Stimulated activated CD8-positive, alpha-beta memory T cell treated with anti-CD3 and anti-CD28 coated beads, Interleukin-4, amount 100 ng/mL, for 24 hours (primary cell): ENCODE measurements around the gene C4orf54.

Experiments
- DNase-seq: peaks from one replicate; pipeline ENCODE4 v3.0.0-alpha.2; 2020; ENCODE audit warnings: low read depth

Gene C4orf54

GRCh38 chr4:99657798-99658197, at the start of gene C4orf54:
Gene C4orf54 (minus strand): TSS chr4:99657828. CDS start chr4:99654648, 3,180 bp downstream.
- DNase-seq = no peak

GRCh38 chr4:99705891-99706290, 48.3 kb upstream of the C4orf54 start:
- no peak for DNase-seq

- no peak for DNase-seq
Observed at GRCh38 chr4:99696801-99697200, 39.2 kb upstream of the C4orf54 start.

GRCh38 chr4:99693140-99693539, 35.5 kb upstream of the C4orf54 start:
- no peak for DNase-seq

GRCh38 chr4:99690990-99691389, 33.4 kb upstream of the C4orf54 start:
- DNase-seq = no peak

- no peak for DNase-seq
Observed at GRCh38 chr4:99690472-99690871, 32.8 kb upstream of the C4orf54 start.

GRCh38 chr4:99687120-99687519, 29.5 kb upstream of the C4orf54 start:
- no peak for DNase-seq

- DNase-seq = no peak
Observed at GRCh38 chr4:99685234-99685633, 27.6 kb upstream of the C4orf54 start.

GRCh38 chr4:99683895-99684294, 26.3 kb upstream of the C4orf54 start:
- no peak for DNase-seq

- no peak for DNase-seq
Observed at GRCh38 chr4:99679976-99680375, 22.3 kb upstream of the C4orf54 start.

- no peak for DNase-seq
Observed at GRCh38 chr4:99679204-99679603, 21.6 kb upstream of the C4orf54 start.

GRCh38 chr4:99677161-99677560, 19.5 kb upstream of the C4orf54 start:
- DNase-seq = no peak

GRCh38 chr4:99670409-99671073, 12.9 kb upstream of the C4orf54 start:
- no peak for DNase-seq

- no peak for DNase-seq
Observed at GRCh38 chr4:99669084-99669483, 11.5 kb upstream of the C4orf54 start.

GRCh38 chr4:99668472-99668871, 10.8 kb upstream of the C4orf54 start:
- no peak for DNase-seq

GRCh38 chr4:99665983-99666382, 8.4 kb upstream of the C4orf54 start:
- DNase-seq = no peak

- no peak for DNase-seq
Observed at GRCh38 chr4:99664716-99665115, 7.1 kb upstream of the C4orf54 start.

GRCh38 chr4:99661907-99662306, 4.3 kb upstream of the C4orf54 start:
- no peak for DNase-seq

- no peak for DNase-seq
Observed at GRCh38 chr4:99658666-99659065, 1.0 kb upstream of the C4orf54 start.

GRCh38 chr4:99655308-99656081, 2.1 kb downstream of the C4orf54 start:
- no peak for DNase-seq

GRCh38 chr4:99654361-99654761, 3.3 kb downstream of the C4orf54 start:
- no peak for DNase-seq

GRCh38 chr4:99653916-99654315, 3.7 kb downstream of the C4orf54 start:
- DNase-seq = no peak

- DNase-seq = no peak
Observed at GRCh38 chr4:99652596-99653436, 4.8 kb downstream of the C4orf54 start.
